HUES6 (cell line): ENCODE data around the gene CBX5.
A peak's percentile ranks its signal among the peaks of the same experiment; 100 is the strongest.
"Not testable (repeated sequence)": the region's sequence is repeated elsewhere in the genome, so short reads cannot be mapped to it uniquely, and the experiment has no call there.

Experiments
- H3K27ac ChIP-seq: 2 replicates; pipeline ENCODE4 v1.7.0; 2013; ENCODE audit warnings: low read depth, mild to moderate bottlenecking, low read length, inconsistent platforms
- H3K27me3 ChIP-seq: 2 replicates; pipeline ENCODE4 v1.6.1; 2013; ENCODE audit warnings: low read length; ENCODE audit not compliant: control insufficient read depth, insufficient read depth
- H3K36me3 ChIP-seq: 2 replicates; pipeline ENCODE4 v1.6.1; 2013; ENCODE audit warnings: low read length; ENCODE audit not compliant: control insufficient read depth, insufficient read depth
- H3K4me1 ChIP-seq: 2 replicates; pipeline ENCODE4 v1.6.1; 2013; ENCODE audit warnings: low read length; ENCODE audit not compliant: control insufficient read depth, insufficient read depth
- H3K4me3 ChIP-seq: 2 replicates; pipeline ENCODE4 v1.5.1; 2013; ENCODE audit warnings: low read depth, low read length
- H3K9ac ChIP-seq: one replicate; pipeline ENCODE4 v1.6.1; 2013; ENCODE audit warnings: mild to moderate bottlenecking, low read length
- H3K9me3 ChIP-seq: 2 replicates; pipeline ENCODE4 v1.6.1; 2013; ENCODE audit warnings: low read depth, low read length; ENCODE audit not compliant: control insufficient read depth, insufficient read depth

CBX5 gene

DNA sequence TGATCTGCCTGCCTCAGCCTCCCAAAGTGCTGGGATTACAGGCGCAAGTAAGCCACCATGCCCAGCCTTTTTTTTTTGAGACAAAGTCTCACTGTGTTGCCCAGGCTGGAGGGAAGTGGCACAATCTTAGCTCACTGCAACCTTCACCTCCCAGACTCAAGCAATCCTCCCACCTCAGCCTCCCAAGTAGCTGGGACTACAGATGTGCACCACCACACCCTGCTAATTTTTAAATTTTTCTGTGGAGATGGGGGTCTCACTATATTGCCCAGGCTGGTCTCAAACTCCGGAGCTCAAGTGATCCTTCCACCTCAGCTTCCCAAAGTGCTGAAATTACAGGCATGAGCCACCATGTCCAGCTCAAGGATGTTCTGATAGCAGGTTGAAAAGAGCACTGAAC, 85.3 kb downstream of the CBX5 start:
- H3K36me3 ChIP-seq, H3K9me3 ChIP-seq, H3K27ac ChIP-seq, H3K4me3 ChIP-seq, H3K9ac ChIP-seq: not testable (repeated sequence)
- Histone ChIP-seq H3K4me1 (peaks cover 18% of the 10 kb centered on the region), H3K27me3 (peaks cover 89% of the 10 kb centered on the region)

DNA sequence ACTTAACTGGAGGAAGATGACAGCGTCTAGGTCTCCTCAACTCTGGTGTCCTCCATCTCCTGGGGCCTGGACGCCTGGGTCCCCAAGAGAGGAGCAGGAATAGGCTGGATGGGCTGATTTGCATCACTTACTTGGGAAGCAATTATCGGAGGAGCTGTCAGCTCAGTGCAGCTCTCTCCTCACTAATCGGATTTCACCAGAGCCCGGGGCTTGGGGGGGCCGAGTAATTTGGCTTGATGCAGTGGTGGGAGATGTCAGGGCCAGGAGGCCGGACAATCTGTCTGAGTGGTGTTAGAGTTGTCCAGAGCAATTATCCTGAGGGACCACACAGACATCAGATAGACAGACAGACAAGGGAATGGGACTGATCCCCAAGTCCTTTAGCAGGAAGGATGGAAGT, 86.5 kb downstream of the CBX5 start:
- no peak overlapping the region for H3K27ac ChIP-seq
- no peak overlapping the region for H3K9ac ChIP-seq
- H3K36me3 ChIP-seq = no peaks in the 10 kb centered on the region
- peaks cover 78% of the 10 kb centered on the region for H3K27me3 ChIP-seq
- H3K9me3 ChIP-seq = no peaks in the 10 kb centered on the region
- peaks cover 21% of the 10 kb centered on the region for H3K4me1 ChIP-seq
- no peak overlapping the region for H3K4me3 ChIP-seq

DNA sequence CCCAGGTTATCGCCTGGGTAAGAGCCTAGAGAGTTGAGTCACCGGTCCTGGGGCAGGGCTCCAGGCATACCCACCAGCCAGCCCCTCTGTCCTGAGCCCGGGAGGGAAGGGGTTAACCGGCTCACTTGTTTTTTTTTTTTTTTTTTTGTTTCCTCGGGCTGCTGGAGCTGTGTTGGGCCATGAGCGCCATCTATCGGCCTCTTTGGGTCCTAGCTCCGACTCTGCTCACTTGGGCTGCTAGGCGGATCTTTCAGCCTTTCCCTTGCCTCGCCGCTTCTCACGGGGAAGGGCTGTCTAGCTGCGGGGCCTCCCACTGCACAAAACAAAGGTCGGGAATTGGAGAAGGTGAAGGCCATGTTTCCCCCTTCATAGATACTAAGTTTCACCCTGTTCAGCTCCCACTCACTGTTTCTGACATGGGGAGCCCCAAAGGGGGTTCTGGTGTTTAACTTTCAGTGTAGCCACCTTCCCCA, 88.3 kb downstream of the CBX5 start:
- Histone ChIP-seq H3K4me3 (no peak overlapping the region), H3K27ac (no peak overlapping the region), H3K4me1 (peaks cover 9% of the 10 kb centered on the region), H3K9ac (no peak overlapping the region), H3K9me3 (no peaks in the 10 kb centered on the region), H3K27me3 (peaks cover 65% of the 10 kb centered on the region), H3K36me3 (no peaks in the 10 kb centered on the region)

DNA sequence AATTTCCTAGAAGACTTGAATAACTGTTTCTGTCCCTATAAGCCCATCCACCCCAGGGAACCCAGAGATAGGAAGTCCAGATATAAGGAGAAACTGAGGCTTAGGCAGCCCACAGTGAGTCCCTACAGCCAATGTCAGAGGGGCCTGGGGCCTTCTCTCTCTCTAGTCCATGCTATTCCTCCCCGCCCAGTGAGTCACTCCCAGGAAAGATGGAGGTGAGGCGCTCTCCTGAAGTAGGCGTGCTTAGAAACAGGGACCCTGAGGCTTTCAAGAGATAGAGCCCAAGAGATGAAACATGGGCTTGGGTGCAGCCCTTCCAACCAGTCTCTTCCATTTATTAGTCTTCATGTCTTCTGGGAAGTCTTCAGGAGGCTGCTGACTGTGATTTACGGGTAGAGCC, 88.8 kb downstream of the CBX5 start:
- peaks cover 6% of the 10 kb centered on the region for H3K4me1 ChIP-seq
- H3K27me3 ChIP-seq = peaks cover 60% of the 10 kb centered on the region
- H3K27ac ChIP-seq = no peak overlapping the region
- no peak overlapping the region for H3K4me3 ChIP-seq
- no peaks in the 10 kb centered on the region for H3K9me3 ChIP-seq
- no peak overlapping the region for H3K9ac ChIP-seq
- no peaks in the 10 kb centered on the region for H3K36me3 ChIP-seq

DNA sequence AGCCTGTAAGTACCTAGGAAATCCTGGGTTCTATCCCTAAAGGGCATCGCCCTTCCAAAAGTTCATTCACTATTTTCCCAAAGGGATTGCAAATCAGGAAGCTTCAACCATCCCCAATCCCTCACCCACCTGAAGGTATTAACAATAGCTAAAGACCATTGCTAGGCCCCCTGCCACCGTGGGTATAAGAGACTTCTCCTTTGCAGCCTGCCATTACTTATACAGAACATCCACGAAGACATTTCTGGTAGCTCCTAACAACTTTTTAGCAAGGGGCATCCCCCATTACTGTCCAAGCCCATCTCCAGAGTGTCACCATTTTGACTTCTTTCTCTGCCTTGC, 90.8 kb downstream of the CBX5 start:
- Histone ChIP-seq H3K4me1 (peaks cover 6% of the 10 kb centered on the region; the same call in 1 of the 2 replicates), H3K27me3 (peaks cover 42% of the 10 kb centered on the region), H3K4me3 (peak overlapping the region; percentile 36), H3K27ac (no peak overlapping the region), H3K9me3 (no peaks in the 10 kb centered on the region), H3K9ac (no peak overlapping the region), H3K36me3 (no peaks in the 10 kb centered on the region)

DNA sequence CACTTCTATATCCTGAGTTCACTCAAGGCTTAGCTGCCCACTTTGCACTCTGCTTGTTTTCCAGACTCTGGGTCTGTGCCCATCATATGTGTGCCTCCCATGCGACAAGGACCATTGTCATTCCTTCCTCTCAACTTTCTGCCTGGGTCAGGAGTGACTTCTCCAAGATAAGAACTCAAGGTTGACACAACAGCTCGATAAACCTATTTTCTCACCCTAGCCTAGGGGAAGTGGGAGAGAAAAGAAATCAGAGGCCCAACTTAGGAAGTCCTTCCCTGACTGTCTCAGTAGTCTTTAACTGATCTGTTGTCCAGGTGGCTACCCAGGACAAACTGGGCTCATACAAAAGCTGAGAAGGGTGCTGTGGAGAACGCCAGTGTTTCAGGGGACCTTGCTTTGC, 92.8 kb downstream of the CBX5 start:
- Histone ChIP-seq H3K4me3 (no peak overlapping the region), H3K9ac (no peak overlapping the region), H3K27ac (no peak overlapping the region), H3K36me3 (peaks cover 5% of the 10 kb centered on the region; the same call in 1 of the 2 replicates), H3K4me1 (peaks cover 10% of the 10 kb centered on the region; the same call in 1 of the 2 replicates), H3K27me3 (peaks cover 21% of the 10 kb centered on the region), H3K9me3 (no peaks in the 10 kb centered on the region)

DNA sequence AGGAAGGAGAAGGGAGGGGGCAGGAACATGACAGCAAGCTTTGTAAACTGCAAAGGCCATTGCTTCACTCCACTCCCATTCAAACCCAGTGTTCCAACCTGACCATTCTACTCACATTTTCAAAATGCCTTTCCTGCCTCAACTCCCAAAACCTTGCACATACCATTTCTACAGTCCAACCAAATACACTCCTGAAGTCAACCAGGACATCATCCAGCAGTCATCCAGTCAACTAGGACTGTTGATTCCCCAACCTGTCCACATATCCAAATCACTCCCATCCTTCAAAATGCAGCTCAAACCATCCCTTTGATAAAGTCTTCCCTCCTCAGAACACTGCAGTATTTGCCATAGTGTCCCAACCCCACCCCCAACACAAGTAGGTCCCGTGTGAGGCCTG, 94.0 kb downstream of the CBX5 start:
- Histone ChIP-seq H3K9me3 (no peaks in the 10 kb centered on the region), H3K27ac (no peak overlapping the region), H3K9ac (no peak overlapping the region), H3K27me3 (peaks cover 10% of the 10 kb centered on the region), H3K4me3 (no peak overlapping the region), H3K36me3 (peaks cover 10% of the 10 kb centered on the region), H3K4me1 (0 out of 2 replicates have a peak, but pooled peaks cover 6% of the 10 kb centered on the region)

DNA sequence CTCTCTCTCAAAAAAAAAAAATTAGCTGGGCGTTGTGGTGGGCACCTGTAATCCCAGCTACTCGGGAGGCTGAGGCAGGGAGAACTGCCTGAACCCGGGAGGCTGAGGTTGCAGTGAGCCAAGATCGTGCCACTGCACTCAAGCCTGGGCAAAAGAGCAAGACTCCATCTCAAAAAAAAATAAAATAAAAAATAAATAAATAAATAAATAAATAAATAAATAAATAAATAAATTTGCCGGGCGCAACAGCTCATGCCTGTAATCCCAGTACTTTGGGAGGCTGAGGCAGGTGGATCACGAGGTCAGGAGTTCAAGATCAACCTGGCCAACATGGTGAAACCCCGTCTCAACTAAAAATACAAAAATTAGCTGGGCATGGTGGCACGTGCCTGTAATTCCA, 94.6 kb downstream of the CBX5 start:
- not testable (repeated sequence) for H3K27me3 ChIP-seq, H3K9me3 ChIP-seq, H3K36me3 ChIP-seq, H3K4me3 ChIP-seq, H3K9ac ChIP-seq, H3K27ac ChIP-seq, H3K4me1 ChIP-seq

DNA sequence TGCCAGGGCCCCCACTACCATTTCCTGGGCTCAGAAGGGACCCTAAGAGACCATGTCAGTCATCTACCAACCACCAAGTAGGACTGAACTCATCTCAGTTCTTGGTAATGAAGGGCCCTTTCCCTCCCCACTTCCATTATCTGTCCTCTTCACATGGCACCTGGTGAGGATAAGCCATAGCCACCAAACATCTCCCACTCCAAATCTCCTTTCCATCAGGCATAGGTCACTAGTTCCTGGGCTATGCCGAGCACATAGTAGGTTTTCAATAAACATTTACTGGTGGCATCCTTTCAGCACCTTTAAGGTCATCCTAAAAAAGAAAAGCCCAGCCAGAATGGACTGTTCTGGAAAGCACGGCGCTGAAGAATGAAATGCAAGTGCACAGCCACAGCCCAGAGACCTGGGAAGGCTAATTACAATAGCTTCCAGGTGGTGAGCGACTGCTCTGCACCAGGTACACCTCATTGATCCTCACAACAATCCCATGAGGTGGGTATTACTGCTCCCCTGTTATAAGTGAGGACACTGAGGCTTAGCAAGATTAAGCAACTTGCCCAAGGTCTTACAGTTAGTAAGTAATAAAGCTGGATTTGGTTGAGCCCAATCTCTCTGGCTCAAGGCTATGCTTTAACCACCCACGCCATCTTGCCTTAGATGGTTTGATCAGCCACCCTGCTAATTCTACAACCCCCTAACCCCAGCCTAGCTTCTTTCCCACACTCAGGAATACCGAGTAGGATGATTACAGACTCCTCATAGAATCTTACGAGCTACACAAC, 95.7 kb downstream of the CBX5 start:
- H3K9me3 ChIP-seq = no peaks in the 10 kb centered on the region
- H3K27me3 ChIP-seq = peaks cover 3% of the 10 kb centered on the region; the same call in 1 of the 2 replicates
- H3K27ac ChIP-seq = no peak overlapping the region
- peaks cover 10% of the 10 kb centered on the region for H3K36me3 ChIP-seq
- H3K4me1 ChIP-seq = peaks cover 9% of the 10 kb centered on the region; the same call in 1 of the 2 replicates
- H3K9ac ChIP-seq = no peak overlapping the region
- no peak overlapping the region for H3K4me3 ChIP-seq

DNA sequence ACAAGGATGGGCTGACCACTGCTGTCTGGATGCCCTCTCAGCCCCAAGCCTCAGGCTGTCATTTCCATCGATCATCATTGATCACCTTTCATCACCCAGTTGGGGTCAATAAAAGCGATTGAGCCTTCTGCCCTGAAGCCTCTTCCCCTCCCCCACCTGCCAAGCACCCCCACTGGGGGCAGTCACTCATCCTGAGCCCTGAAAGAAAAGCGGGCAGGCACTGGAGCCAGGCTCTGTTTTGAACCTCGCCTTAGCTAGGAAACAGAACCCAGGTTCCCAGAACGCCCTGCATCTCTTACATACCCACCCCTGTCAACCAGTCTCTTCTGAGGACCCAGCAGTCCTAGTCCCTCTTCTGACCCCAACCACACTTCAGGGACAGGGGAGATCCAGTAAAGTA, 96.9 kb downstream of the CBX5 start:
- H3K36me3 ChIP-seq = peaks cover 10% of the 10 kb centered on the region
- no peak overlapping the region for H3K9ac ChIP-seq
- peaks cover 7% of the 10 kb centered on the region; the same call in 1 of the 2 replicates for H3K4me1 ChIP-seq
- H3K27me3 ChIP-seq = peaks cover 15% of the 10 kb centered on the region
- no peak overlapping the region for H3K4me3 ChIP-seq
- H3K9me3 ChIP-seq = no peaks in the 10 kb centered on the region
- no peak overlapping the region for H3K27ac ChIP-seq

DNA sequence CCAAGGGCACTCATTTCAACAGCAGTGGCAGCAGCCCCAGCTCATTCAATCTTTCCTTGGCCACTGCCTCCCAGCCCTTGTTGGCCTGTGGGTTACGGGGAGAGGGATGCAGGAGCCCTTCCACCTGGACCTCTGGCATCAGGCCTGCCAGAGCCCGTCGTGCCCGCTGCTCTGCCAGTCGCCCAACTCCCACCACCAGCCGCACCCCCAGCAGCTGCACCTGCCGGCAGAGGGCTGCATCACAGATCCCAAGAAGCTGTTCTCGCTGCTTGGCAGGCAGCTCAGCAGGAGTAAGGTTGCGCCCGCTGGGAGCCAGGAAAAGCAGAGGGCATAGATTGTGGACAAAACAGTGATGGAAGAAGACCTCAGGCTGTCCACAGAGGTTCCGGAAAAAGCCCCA, 97.8 kb downstream of the CBX5 start:
- Histone ChIP-seq H3K9me3 (no peaks in the 10 kb centered on the region), H3K27ac (no peak overlapping the region), H3K4me3 (no peak overlapping the region), H3K9ac (no peak overlapping the region), H3K27me3 (peaks cover 22% of the 10 kb centered on the region), H3K4me1 (peaks cover 7% of the 10 kb centered on the region; the same call in 1 of the 2 replicates), H3K36me3 (peaks cover 10% of the 10 kb centered on the region)
